ENCODE measurements around the gene ACTR3. TPM values are rescaled to one million over a fixed set of nuclear protein-coding genes. Genes with fewer than 3 reads are reported as not detected.

ACTR3 gene
- total RNA-seq, 2 experiments from 2014 or later: 599 to 604 TPM

GRCh38 chr2:113986762-113987290, 96.9 kb downstream of the ACTR3 start:
- CTCF ChIA-PET: interaction anchor here (1.0 to 1.7 kb wide), 3 partner anchors 9 to 90 kb away, joined by 3 to 5 read pairs (median 5); no protein-coding TSS in a partner anchor
- no peak overlapping the region for H3K27ac Mint-ChIP-seq
- H3K9me3 Mint-ChIP-seq (ENCODE audit: insufficient read depth): no peaks in the 10 kb centered on the region
- H3K4me3 Mint-ChIP-seq: no peak overlapping the region
- POLR2A ChIA-PET: no interaction called here
- DNase-seq: no peak
- H3K4me1 Mint-ChIP-seq (ENCODE audit: low read depth): no peaks in the 10 kb centered on the region
- ATAC-seq: no peak
- no peaks in the 10 kb centered on the region for H3K27me3 Mint-ChIP-seq (ENCODE audit: low read depth)
- no peaks in the 10 kb centered on the region for H3K36me3 Mint-ChIP-seq (ENCODE audit: low read depth)

- Mint-ChIP-seq H3K4me1 (ENCODE audit: low read depth) (no peaks in the 10 kb centered on the region), H3K36me3 (ENCODE audit: low read depth) (no peaks in the 10 kb centered on the region), H3K9me3 (ENCODE audit: insufficient read depth) (no peaks in the 10 kb centered on the region), H3K4me3 (no peak overlapping the region), H3K27me3 (ENCODE audit: low read depth) (no peaks in the 10 kb centered on the region), H3K27ac (no peak overlapping the region)
- no peak for DNase-seq
- no peak for ATAC-seq
- ChIA-PET POLR2A (no interaction called here), CTCF (interaction anchor here (1.6 kb wide), 1 partner anchor 26 kb away, joined by 3 read pairs; no protein-coding TSS in a partner anchor)
These were observed 102.2 kb downstream of the ACTR3 start for GRCh38 chr2:113992090-113992489.

GRCh38 chr2:113996671-113997594, 107.0 kb downstream of the ACTR3 start:
- no peak overlapping the region for H3K27ac Mint-ChIP-seq
- ChIA-PET CTCF (no interaction called here), POLR2A (no interaction called here)

GRCh38 chr2:114001152-114001551, 111.3 kb downstream of the ACTR3 start:
- Mint-ChIP-seq H3K36me3 (ENCODE audit: low read depth) (no peaks in the 10 kb centered on the region), H3K27ac (no peak overlapping the region), H3K4me3 (no peak overlapping the region), H3K9me3 (ENCODE audit: insufficient read depth) (no peaks in the 10 kb centered on the region), H3K4me1 (ENCODE audit: low read depth) (no peaks in the 10 kb centered on the region), H3K27me3 (ENCODE audit: low read depth) (no peaks in the 10 kb centered on the region)
- ATAC-seq (no peak), DNase-seq (no peak)
- POLR2A ChIA-PET: no interaction called here
- CTCF ChIA-PET: no interaction called here

More at GRCh38 chr2:113996671-113997594, 107.0 kb downstream of the ACTR3 start:
- Mint-ChIP-seq H3K9me3 (ENCODE audit: insufficient read depth) (no peaks in the 10 kb centered on the region), H3K4me1 (ENCODE audit: low read depth) (no peaks in the 10 kb centered on the region), H3K4me3 (no peak overlapping the region), H3K27me3 (ENCODE audit: low read depth) (no peaks in the 10 kb centered on the region), H3K36me3 (ENCODE audit: low read depth) (no peaks in the 10 kb centered on the region)
- ATAC-seq (no peak), DNase-seq (no peak)

GRCh38 chr2:114001937-114002336, 112.0 kb downstream of the ACTR3 start:
- Mint-ChIP-seq H3K36me3 (ENCODE audit: low read depth) (no peaks in the 10 kb centered on the region), H3K27ac (no peak overlapping the region), H3K4me1 (ENCODE audit: low read depth) (no peaks in the 10 kb centered on the region), H3K27me3 (ENCODE audit: low read depth) (no peaks in the 10 kb centered on the region), H3K4me3 (no peak overlapping the region), H3K9me3 (ENCODE audit: insufficient read depth) (no peaks in the 10 kb centered on the region)
- ChIA-PET POLR2A (no interaction called here), CTCF (no interaction called here)
- no peak for ATAC-seq
- DNase-seq: no peak

GRCh38 chr2:114005110-114005783, 115.4 kb downstream of the ACTR3 start:
- H3K4me3 Mint-ChIP-seq: no peak overlapping the region
- no peaks in the 10 kb centered on the region for H3K36me3 Mint-ChIP-seq (ENCODE audit: low read depth)
- no peaks in the 10 kb centered on the region for H3K4me1 Mint-ChIP-seq (ENCODE audit: low read depth)
- no peaks in the 10 kb centered on the region for H3K9me3 Mint-ChIP-seq (ENCODE audit: insufficient read depth)
- ChIA-PET POLR2A (no interaction called here), CTCF (interaction anchor here (1.0 kb wide), 1 partner anchor 25 kb away, joined by 4 read pairs; no protein-coding TSS in a partner anchor)
- no peak for DNase-seq
- no peaks in the 10 kb centered on the region for H3K27me3 Mint-ChIP-seq (ENCODE audit: low read depth)
- H3K27ac Mint-ChIP-seq: no peak overlapping the region
- no peak for ATAC-seq

- no peaks in the 10 kb centered on the region for H3K9me3 Mint-ChIP-seq (ENCODE audit: insufficient read depth)
- ChIA-PET POLR2A (no interaction called here), CTCF (no interaction called here)
- H3K36me3 Mint-ChIP-seq (ENCODE audit: low read depth): no peaks in the 10 kb centered on the region
- no peak overlapping the region for H3K27ac Mint-ChIP-seq
- H3K4me3 Mint-ChIP-seq: no peak overlapping the region
- H3K4me1 Mint-ChIP-seq (ENCODE audit: low read depth): no peaks in the 10 kb centered on the region
- DNase-seq: no peak
- ATAC-seq: no peak
- no peaks in the 10 kb centered on the region for H3K27me3 Mint-ChIP-seq (ENCODE audit: low read depth)
These were observed 116.6 kb downstream of the ACTR3 start for GRCh38 chr2:114006460-114006859.

- no peak for ATAC-seq
- H3K4me3 Mint-ChIP-seq: no peak overlapping the region
- no peaks in the 10 kb centered on the region for H3K36me3 Mint-ChIP-seq (ENCODE audit: low read depth)
- H3K4me1 Mint-ChIP-seq (ENCODE audit: low read depth): no peaks in the 10 kb centered on the region
- CTCF ChIA-PET: no interaction called here
- POLR2A ChIA-PET: no interaction called here
- H3K9me3 Mint-ChIP-seq (ENCODE audit: insufficient read depth): no peaks in the 10 kb centered on the region
- H3K27me3 Mint-ChIP-seq (ENCODE audit: low read depth): peaks cover 3% of the 10 kb centered on the region
- DNase-seq: no peak
- H3K27ac Mint-ChIP-seq: no peak overlapping the region
These were observed 117.5 kb downstream of the ACTR3 start for GRCh38 chr2:114007436-114007835.

- H3K4me3 Mint-ChIP-seq: no peak overlapping the region
- H3K4me1 Mint-ChIP-seq (ENCODE audit: low read depth): no peaks in the 10 kb centered on the region
- H3K9me3 Mint-ChIP-seq (ENCODE audit: insufficient read depth): no peaks in the 10 kb centered on the region
- DNase-seq: no peak
- CTCF ChIA-PET: no interaction called here
- no peak overlapping the region for H3K27ac Mint-ChIP-seq
- no peaks in the 10 kb centered on the region for H3K36me3 Mint-ChIP-seq (ENCODE audit: low read depth)
- H3K27me3 Mint-ChIP-seq (ENCODE audit: low read depth): peaks cover 3% of the 10 kb centered on the region
- POLR2A ChIA-PET: no interaction called here
- ATAC-seq: no peak
These were observed 118.8 kb downstream of the ACTR3 start for GRCh38 chr2:114008720-114009119.

GRCh38 chr2:114009205-114009944, 119.5 kb downstream of the ACTR3 start:
- ATAC-seq: no peak
- CTCF ChIA-PET: no interaction called here
- DNase-seq: no peak
- no peaks in the 10 kb centered on the region for H3K9me3 Mint-ChIP-seq (ENCODE audit: insufficient read depth)
- no peaks in the 10 kb centered on the region for H3K36me3 Mint-ChIP-seq (ENCODE audit: low read depth)
- H3K4me3 Mint-ChIP-seq: no peak overlapping the region
- no peaks in the 10 kb centered on the region for H3K4me1 Mint-ChIP-seq (ENCODE audit: low read depth)
- POLR2A ChIA-PET: no interaction called here
- peaks cover 3% of the 10 kb centered on the region for H3K27me3 Mint-ChIP-seq (ENCODE audit: low read depth)
- no peak overlapping the region for H3K27ac Mint-ChIP-seq

GRCh38 chr2:114010001-114010400, 120.1 kb downstream of the ACTR3 start:
- POLR2A ChIA-PET: no interaction called here
- no peaks in the 10 kb centered on the region for H3K4me1 Mint-ChIP-seq (ENCODE audit: low read depth)
- no peak overlapping the region for H3K4me3 Mint-ChIP-seq
- peaks cover 3% of the 10 kb centered on the region for H3K27me3 Mint-ChIP-seq (ENCODE audit: low read depth)
- CTCF ChIA-PET: no interaction called here
- H3K36me3 Mint-ChIP-seq (ENCODE audit: low read depth): no peaks in the 10 kb centered on the region
- ATAC-seq (no peak), DNase-seq (no peak)
- no peaks in the 10 kb centered on the region for H3K9me3 Mint-ChIP-seq (ENCODE audit: insufficient read depth)
- no peak overlapping the region for H3K27ac Mint-ChIP-seq

- DNase-seq (no peak), ATAC-seq (no peak)
- ChIA-PET POLR2A (no interaction called here), CTCF (no interaction called here)
- no peaks in the 10 kb centered on the region for H3K4me1 Mint-ChIP-seq (ENCODE audit: low read depth)
- H3K36me3 Mint-ChIP-seq (ENCODE audit: low read depth): no peaks in the 10 kb centered on the region
- H3K27me3 Mint-ChIP-seq (ENCODE audit: low read depth): peaks cover 9% of the 10 kb centered on the region
- H3K27ac Mint-ChIP-seq: no peak overlapping the region
- H3K9me3 Mint-ChIP-seq (ENCODE audit: insufficient read depth): no peaks in the 10 kb centered on the region
- H3K4me3 Mint-ChIP-seq: no peak overlapping the region
These were observed 121.8 kb downstream of the ACTR3 start for GRCh38 chr2:114011713-114012112.

Data from activated CD8-positive, alpha-beta T cell treated with anti-CD3 and anti-CD28 coated beads, Interleukin-2, amount 10 ng/mL, durations not matched to agents 7 days and 5 days (primary cell).